Epithelial cell of proximal tubule (primary cell): ENCODE data around the gene TMEM200B. TPM values are rescaled to one million over a fixed set of nuclear protein-coding genes. Genes with fewer than 3 reads are reported as not detected.

ENCODE experiments used
- DNase-seq: peaks from one replicate; pipeline ENCODE4 v3.0.0-alpha.2; 2011; ENCODE audit warnings: low read depth
- H3K4me3 ChIP-seq: 2 replicates; pipeline ENCODE4 v1.5.1; 2011; ENCODE audit warnings: low read depth, mild to moderate bottlenecking, low read length
- total RNA-seq: library from RNA; depleted of rRNA; stranded (reverse); fragments of >200 nt; gene quantifications from 2 replicates; pipeline ENCODE4 v1.2.3, GENCODE V29; 2015
- TF ChIP-seq, protein P1 (sequence below): conservative IDR thresholded peaks from 2 replicates; pipeline ENCODE4 v1.5.1; 2012; ENCODE audit warnings: low read depth, mild to moderate bottlenecking, low read length

The TMEM200B gene
- total RNA-seq, 1 donor from 2014 or later = 6.9 TPM

DNA sequence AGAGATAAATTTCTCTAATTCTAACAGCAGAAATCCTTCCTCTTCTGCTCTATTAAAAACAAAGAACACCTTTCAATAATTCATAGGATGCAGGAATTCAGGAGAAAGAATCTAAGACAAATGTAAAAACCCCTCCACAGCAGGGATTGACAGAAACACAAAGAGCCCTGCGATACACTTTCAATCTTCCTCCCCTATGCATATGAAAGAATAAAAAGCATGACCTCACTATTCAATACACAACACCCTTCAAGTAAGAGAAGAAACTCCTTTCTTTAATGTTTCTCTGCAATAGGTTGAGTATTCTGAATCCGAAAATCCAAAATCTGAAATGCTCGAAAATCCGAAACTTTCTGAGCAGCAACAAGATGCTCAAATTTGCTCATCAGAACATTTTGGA, 40.9 kb upstream of the TMEM200B start:
- TF ChIP-seq, protein P1, sequence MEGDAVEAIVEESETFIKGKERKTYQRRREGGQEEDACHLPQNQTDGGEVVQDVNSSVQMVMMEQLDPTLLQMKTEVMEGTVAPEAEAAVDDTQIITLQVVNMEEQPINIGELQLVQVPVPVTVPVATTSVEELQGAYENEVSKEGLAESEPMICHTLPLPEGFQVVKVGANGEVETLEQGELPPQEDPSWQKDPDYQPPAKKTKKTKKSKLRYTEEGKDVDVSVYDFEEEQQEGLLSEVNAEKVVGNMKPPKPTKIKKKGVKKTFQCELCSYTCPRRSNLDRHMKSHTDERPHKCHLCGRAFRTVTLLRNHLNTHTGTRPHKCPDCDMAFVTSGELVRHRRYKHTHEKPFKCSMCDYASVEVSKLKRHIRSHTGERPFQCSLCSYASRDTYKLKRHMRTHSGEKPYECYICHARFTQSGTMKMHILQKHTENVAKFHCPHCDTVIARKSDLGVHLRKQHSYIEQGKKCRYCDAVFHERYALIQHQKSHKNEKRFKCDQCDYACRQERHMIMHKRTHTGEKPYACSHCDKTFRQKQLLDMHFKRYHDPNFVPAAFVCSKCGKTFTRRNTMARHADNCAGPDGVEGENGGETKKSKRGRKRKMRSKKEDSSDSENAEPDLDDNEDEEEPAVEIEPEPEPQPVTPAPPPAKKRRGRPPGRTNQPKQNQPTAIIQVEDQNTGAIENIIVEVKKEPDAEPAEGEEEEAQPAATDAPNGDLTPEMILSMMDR = no peak
- DNase-seq = no peak
- H3K4me3 ChIP-seq = no peak overlapping the region

DNA sequence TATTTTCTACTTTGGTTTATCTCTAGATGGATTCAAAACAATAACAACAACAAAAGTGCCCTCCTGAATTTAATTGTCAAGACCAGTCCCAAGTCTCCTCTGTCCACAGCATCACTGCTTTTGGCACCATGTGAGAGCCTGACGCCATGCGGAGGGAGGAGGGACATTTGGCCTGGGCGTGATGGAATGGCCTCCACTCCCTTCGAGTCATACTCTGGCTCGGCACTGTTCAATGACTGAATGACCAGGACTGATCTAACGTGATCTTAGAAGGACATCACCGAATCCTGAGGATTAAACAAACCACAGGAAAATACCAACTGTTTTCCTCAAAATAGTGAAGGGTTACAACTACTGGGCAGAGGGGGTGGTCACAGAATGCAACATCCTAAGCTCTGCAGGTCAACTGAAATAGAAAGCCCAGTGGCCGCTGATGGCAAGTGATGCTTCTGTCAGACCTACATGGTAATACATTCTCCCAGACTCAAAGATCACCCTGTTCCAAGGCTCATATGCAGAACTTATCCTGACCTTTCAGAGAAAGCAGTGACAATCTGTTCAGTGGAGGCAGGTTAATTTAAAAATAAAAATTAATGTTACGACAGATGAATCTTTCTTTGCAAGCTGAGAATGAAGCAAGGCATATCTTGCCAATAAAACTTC, 38.9 kb upstream of the TMEM200B start:
- H3K4me3 ChIP-seq = no peak overlapping the region
- DNase-seq = no peak
- TF ChIP-seq, protein P1 = no peak

DNA sequence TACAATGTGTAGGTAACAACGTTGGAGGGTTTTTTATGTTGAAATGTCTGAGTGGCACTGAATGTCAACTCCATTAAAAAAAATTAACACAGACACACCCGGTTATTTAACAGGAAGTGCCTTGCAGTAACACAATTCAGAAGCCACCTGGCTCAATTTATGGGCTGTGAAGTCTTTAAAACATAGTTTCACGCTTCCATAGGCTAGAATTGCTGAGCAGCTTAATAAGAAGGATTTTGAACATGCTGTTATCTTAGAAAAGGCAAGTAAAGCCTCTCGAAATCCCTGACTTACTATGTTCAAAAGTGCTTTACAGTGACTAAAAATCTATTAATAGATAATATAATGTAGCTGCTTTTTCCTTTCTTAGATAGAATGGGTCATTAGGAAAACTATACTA, 38.3 kb upstream of the TMEM200B start:
- no peak for DNase-seq
- TF ChIP-seq, protein P1 = no peak
- H3K4me3 ChIP-seq = no peak overlapping the region

DNA sequence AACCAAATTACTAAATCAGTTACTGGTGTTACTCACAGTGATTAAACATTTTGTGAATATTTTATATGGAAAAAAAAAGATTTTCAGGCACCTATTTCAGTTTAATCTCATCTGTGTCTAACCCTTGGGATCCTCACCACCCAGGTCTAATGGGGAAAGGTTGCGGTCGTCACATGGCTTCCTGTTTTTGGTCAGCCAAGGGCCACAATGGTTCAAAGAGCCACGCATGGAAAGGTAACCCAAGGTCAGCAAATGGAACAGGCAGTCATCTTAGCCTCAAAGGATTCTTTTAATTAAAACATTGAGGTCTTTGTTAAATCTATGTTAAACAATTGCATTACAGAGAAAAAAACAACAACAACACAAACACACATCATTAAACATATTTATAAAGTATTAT, 36.1 kb upstream of the TMEM200B start:
- TF ChIP-seq, protein P1 = no peak
- H3K4me3 ChIP-seq = no peak overlapping the region
- no peak for DNase-seq

DNA sequence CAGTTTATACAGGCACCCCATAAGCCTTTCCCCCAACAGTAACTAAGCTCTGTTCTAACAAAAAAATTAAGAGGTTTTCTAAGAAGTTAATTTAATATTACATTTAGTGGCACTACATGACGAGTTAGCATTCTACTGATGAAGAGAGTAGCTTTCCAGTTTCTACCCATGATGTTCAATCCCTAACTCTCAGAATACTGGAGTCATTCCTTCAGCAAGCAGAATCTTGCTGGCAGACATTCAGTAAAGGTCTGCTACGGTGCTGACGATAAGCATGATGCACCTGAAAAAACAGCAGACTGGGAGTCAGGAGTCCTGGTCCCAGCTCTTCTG, 33.5 kb upstream of the TMEM200B start:
- DNase-seq = no peak
- H3K4me3 ChIP-seq = no peak overlapping the region
- TF ChIP-seq, protein P1 = no peak

DNA sequence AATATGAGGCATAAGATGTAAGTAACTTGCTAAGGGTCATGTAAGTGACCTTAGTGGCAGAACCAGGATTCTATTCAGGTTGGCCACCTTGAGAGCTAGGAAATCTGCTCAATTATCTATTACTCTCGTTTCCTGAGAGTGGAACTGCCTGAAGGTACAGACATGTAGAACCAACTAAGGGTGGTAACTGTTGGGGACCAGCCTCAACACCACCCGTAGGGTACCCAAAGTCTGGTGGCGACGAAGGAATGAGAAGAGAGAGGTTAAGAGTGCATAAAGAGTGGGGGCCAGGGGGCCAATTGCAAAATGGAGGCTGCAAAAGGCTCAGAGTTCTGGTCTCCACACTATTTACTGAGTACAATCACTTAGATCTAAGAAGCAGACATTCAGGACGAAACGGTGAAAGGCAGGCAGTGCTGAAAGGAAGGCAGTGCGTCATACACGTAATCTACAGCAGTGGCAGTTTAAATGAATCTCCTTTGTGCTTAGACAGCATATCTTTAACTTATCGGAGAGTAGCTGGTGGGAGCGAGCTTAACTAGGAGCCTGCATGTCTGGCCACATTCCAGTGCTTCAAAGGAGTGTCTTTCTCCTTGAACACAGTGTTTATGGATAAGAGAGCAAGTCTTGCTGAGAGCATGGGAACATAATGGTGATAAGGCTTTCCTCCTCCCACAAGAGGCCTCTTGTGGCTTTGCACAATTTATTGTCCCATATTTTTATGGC, 33.0 kb upstream of the TMEM200B start:
- DNase-seq = no peak
- H3K4me3 ChIP-seq = no peak overlapping the region
- TF ChIP-seq, protein P1 = no peak
